Lower leg skin (tissue), 3 donors: ENCODE results near the gene MARS2.

ENCODE experiments used
- POLR2A ChIP-seq, 2 donors: fragments of 450-650 bp; IDR thresholded peaks; one replicate each; pipeline ENCODE4 v1.6.1; 2016 to 2017; ENCODE audit warnings: antibody characterized with exemption in 2 of 2, mild to moderate bottlenecking in 1 of 2, moderate library complexity in 1 of 2
- TF ChIP-seq, protein P1 (sequence below), 3 donors: fragments of 450-650 bp; IDR thresholded peaks; one replicate each; pipeline ENCODE4 v1.5.1; 2016; ENCODE audit warnings: antibody characterized with exemption in 3 of 3, mild to moderate bottlenecking in 3 of 3, moderate library complexity in 2 of 3

GRCh38 chr2:197740200-197740599 is 35.0 kb downstream of the MARS2 start:
- no peak for TF ChIP-seq POLR2A (IDR thresholded peaks at IDR 0.05)
- TF ChIP-seq, protein P1, sequence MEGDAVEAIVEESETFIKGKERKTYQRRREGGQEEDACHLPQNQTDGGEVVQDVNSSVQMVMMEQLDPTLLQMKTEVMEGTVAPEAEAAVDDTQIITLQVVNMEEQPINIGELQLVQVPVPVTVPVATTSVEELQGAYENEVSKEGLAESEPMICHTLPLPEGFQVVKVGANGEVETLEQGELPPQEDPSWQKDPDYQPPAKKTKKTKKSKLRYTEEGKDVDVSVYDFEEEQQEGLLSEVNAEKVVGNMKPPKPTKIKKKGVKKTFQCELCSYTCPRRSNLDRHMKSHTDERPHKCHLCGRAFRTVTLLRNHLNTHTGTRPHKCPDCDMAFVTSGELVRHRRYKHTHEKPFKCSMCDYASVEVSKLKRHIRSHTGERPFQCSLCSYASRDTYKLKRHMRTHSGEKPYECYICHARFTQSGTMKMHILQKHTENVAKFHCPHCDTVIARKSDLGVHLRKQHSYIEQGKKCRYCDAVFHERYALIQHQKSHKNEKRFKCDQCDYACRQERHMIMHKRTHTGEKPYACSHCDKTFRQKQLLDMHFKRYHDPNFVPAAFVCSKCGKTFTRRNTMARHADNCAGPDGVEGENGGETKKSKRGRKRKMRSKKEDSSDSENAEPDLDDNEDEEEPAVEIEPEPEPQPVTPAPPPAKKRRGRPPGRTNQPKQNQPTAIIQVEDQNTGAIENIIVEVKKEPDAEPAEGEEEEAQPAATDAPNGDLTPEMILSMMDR (IDR thresholded peaks at IDR 0.05): no peak
